ENCODE results near the gene HORMAD1.

The HORMAD1 gene

DNA sequence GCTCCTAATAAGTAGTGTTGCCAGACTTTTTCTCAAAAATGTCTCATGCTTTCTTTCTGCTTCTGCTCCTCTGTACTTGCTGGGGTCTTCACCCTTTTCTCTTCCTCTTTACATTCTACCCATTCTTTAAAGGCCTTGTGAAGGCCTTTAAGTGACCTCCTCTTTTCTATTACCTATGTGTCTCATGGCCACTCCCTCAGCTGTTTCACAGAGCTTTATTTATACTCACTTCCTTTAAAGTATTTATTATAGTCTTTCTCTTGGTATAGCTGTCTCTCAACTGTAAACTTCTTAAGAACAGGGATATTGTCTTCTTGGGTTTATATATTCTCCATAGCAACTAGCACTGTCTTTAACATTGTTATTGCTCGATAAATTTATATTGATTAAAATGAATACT, 24.5 kb downstream of the HORMAD1 start:
- Histone ChIP-seq H3K27ac (peak overlapping the region; percentile 2; the same call in 1 of the 2 replicates), H3K27me3 (ENCODE audit: insufficient read depth, low read depth) (no peaks in the 10 kb centered on the region), H3K79me2 (ENCODE audit: insufficient read depth, low read depth) (peaks cover 13% of the 10 kb centered on the region), H3K36me3 (ENCODE audit: insufficient read depth) (peaks cover 5% of the 10 kb centered on the region; the same call in 1 of the 2 replicates), H4K20me1 (ENCODE audit: insufficient read depth) (no peaks in the 10 kb centered on the region), H3K9ac (peak overlapping the region; percentile 6), H3K4me1 (ENCODE audit: low read depth, poor library complexity, severe bottlenecking) (peaks cover 25% of the 10 kb centered on the region), H3K4me2 (peak overlapping the region; percentile 66), H3K4me3 (IDR thresholded peaks at IDR 0.05; ENCODE audit: insufficient read depth, low read depth, low read length) (peak overlapping the region; percentile 42), H2AFZ (ENCODE audit: low read depth) (no peak overlapping the region)
- TF ChIP-seq CTCF (conservative IDR thresholded peaks at IDR 0.05; ENCODE audit: low read depth, low read length), result no peak

- no peak overlapping the region for H3K4me3 ChIP-seq (IDR thresholded peaks at IDR 0.05; ENCODE audit: insufficient read depth, low read depth, low read length)
Observed at GRCh38 chr1:150695561-150695960, 25.1 kb downstream of the HORMAD1 start.

DNA sequence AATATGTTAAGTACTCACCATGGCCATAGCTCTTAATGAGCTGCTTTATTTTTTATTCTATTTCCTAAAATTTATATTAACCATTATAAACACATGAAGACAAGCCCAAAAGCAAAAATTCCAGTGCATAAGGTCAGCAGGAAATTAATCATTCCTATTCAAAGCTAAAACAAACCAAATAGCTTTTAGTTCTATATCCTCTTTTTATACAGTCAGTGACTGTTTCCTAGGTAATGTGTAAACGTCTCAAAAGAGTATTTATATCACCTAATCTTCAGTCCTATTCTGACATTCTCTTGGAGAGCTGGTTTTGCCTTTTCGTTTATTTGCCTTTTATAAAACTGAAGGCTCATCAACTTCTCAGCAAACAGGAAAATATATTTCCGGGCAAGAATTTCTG, 28.0 kb downstream of the HORMAD1 start:
- no peak overlapping the region for H3K4me3 ChIP-seq (IDR thresholded peaks at IDR 0.05; ENCODE audit: insufficient read depth, low read depth, low read length)
- H3K79me2 ChIP-seq (ENCODE audit: insufficient read depth, low read depth), result peaks cover 13% of the 10 kb centered on the region
- no peaks in the 10 kb centered on the region for H4K20me1 ChIP-seq (ENCODE audit: insufficient read depth)
- peaks cover 5% of the 10 kb centered on the region; the same call in 1 of the 2 replicates for H3K36me3 ChIP-seq (ENCODE audit: insufficient read depth)
- H3K4me1 ChIP-seq (ENCODE audit: low read depth, poor library complexity, severe bottlenecking), result peaks cover 16% of the 10 kb centered on the region
- TF ChIP-seq CTCF (conservative IDR thresholded peaks at IDR 0.05; ENCODE audit: low read depth, low read length), result no peak
- no peaks in the 10 kb centered on the region for H3K27me3 ChIP-seq (ENCODE audit: insufficient read depth, low read depth)
- no peak overlapping the region for H3K9ac ChIP-seq
- no peak overlapping the region for H3K4me2 ChIP-seq
- H2AFZ ChIP-seq (ENCODE audit: low read depth), result no peak overlapping the region
- H3K27ac ChIP-seq, result no peak overlapping the region

More at GRCh38 chr1:150695561-150695960, 25.1 kb downstream of the HORMAD1 start:
- Histone ChIP-seq H3K4me1 (ENCODE audit: low read depth, poor library complexity, severe bottlenecking) (peaks cover 25% of the 10 kb centered on the region), H3K27me3 (ENCODE audit: insufficient read depth, low read depth) (no peaks in the 10 kb centered on the region), H4K20me1 (ENCODE audit: insufficient read depth) (no peaks in the 10 kb centered on the region), H3K27ac (no peak overlapping the region), H3K9ac (no peak overlapping the region), H3K4me2 (peak overlapping the region; percentile 66), H3K36me3 (ENCODE audit: insufficient read depth) (peaks cover 5% of the 10 kb centered on the region; the same call in 1 of the 2 replicates), H3K79me2 (ENCODE audit: insufficient read depth, low read depth) (peaks cover 13% of the 10 kb centered on the region), H2AFZ (ENCODE audit: low read depth) (no peak overlapping the region)
- TF ChIP-seq CTCF (conservative IDR thresholded peaks at IDR 0.05; ENCODE audit: low read depth, low read length), result no peak

DNA sequence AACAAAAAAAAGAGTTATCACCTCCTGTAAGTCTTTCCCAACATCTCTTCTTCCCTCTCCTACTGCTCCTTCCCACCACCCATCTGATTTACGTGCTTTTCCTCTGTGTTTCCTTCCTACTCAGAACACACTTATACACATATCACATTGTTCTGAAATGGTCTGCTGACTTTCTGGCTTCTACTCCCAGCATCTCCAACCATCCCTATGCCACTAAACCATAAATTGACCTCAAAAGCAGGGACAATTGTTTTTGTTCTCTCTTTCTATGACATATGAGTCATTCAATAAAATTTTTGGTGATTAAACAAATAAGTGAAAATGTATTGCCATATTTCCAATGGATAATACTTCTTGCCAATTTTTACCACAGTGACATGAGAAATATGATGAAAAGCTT, 31.9 kb downstream of the HORMAD1 start:
- Histone ChIP-seq H3K27me3 (ENCODE audit: insufficient read depth, low read depth) (no peaks in the 10 kb centered on the region), H3K4me2 (no peak overlapping the region), H3K79me2 (ENCODE audit: insufficient read depth, low read depth) (no peaks in the 10 kb centered on the region), H3K4me3 (IDR thresholded peaks at IDR 0.05; ENCODE audit: insufficient read depth, low read depth, low read length) (no peak overlapping the region), H2AFZ (ENCODE audit: low read depth) (no peak overlapping the region), H3K36me3 (ENCODE audit: insufficient read depth) (peaks cover 5% of the 10 kb centered on the region; the same call in 1 of the 2 replicates), H4K20me1 (ENCODE audit: insufficient read depth) (no peaks in the 10 kb centered on the region), H3K4me1 (ENCODE audit: low read depth, poor library complexity, severe bottlenecking) (peaks cover 7% of the 10 kb centered on the region), H3K9ac (no peak overlapping the region), H3K27ac (no peak overlapping the region)
- no peak for TF ChIP-seq CTCF (conservative IDR thresholded peaks at IDR 0.05; ENCODE audit: low read depth, low read length)
